HG03103 (cell line): ENCODE results near the gene MACROD2.

Experiments used
- ATAC-seq: cut with Tn5 transposase; IDR thresholded peaks from one replicate; pipeline ENCODE4 v1.9.1; 2021; ENCODE audit warnings: low read depth; ENCODE audit not compliant: unreplicated experiment

Gene MACROD2

GRCh38 chr20:15205719-15206118 lies 1210.4 kb downstream of the MACROD2 start:
- no peak for ATAC-seq

GRCh38 chr20:15209537-15209936 lies 1214.2 kb downstream of the MACROD2 start:
- no peak for ATAC-seq

DNA sequence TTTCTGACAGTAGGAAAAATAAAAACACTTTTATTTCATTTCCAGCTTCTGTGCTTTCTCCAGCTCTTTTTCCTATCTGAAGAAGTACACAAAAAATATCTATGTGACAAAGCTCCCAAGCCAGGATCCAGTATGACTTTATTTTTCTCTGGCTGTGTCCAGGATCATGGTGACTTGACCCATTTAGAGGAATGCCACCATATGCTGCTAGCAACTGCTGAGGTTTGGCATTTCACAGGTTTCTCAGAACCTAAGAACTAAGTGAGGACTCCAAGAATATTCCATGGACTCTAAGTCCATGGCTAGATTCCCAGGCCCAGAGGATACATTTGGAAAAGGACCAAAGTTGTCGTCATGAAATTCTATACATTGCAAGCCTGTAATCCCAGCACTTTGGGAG lies 1218.7 kb downstream of the MACROD2 start:
- ATAC-seq, result no peak

DNA sequence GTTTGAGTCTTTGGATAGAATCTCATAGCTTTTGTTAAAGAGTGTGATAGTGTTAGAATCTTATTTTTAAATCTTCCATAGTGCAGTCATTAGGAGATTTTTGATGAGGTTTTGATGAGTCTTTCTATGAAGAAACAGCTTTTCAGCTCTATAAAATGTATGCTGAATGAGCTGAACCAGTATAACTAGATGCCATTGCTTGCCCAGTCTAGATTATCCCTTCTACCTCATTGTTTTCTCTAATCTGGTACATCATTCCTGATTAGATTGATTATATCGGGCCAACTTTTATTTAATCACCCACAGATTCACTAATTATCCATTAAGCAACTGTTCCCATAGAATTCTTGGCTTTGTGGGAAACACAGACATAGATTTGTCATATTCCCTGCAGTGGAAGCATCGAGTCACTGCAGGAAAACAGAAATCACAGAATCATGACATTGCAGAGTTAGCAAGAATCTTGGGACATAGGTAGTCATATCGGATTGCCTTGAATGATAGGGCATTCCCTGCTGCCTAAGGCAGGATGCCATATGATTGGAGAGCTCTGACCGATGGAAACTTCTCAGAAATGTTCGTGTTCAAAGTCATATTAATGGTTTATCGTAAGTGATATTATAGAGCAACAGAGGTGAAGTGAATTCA lies 1224.8 kb downstream of the MACROD2 start:
- no peak for ATAC-seq

DNA sequence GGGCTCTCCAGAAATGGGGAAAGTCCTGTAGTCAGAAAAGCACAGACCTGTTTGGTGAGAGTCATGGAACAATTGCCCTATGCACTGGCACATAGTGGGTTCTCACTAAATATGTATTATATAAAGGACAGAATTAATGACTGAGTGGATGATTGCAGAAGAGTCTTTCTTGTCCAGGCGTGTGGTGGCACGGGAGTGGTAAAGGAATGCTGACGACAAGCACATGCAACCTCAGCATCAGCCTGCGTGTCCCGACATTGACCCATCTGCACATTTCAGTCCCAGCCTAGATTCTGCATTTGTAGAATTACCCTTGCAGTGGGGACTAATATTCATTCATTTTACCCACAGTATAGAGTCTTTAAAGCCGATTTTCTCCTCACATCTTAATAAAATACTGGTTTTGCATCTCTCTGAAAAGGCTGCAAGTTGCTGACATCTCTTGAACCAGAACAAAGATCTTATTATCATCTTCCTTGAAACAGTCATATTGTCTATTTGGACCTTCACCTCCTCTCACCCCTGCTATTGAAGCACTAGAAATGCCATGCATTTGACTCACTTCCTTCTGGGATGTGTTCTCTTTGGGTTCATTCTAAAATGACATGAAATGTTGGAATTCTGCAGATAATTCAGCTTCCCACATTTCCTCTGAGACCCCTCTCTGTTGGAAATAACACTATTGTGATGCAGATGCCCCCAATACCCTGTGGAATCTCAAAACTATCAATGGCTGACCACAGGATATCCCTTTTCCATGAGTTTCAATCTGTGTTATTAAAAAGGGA lies 1225.7 kb downstream of the MACROD2 start:
- ATAC-seq, result no peak

- no peak for ATAC-seq
These were observed 1227.4 kb downstream of the MACROD2 start for GRCh38 chr20:15222502-15223330.

DNA sequence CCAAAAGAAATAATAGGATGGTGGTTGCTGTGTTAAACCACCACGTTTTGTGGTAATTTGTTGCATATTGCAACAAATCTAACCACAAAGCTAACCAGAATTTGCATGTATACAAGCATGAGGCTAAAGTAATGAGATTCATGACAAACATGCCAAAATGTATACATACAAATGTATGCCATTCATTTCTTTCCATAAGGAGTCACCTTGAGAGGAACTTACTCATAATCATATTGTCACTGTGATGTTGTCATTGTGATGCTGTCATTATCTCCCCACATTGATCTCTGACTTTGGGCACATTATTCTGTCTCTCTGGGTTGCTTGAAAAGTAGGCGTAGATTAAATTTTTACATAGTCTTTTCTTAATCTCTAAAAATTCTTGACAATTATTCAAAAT lies 1228.9 kb downstream of the MACROD2 start:
- ATAC-seq, result no peak

GRCh38 chr20:15227102-15227501 lies 1231.8 kb downstream of the MACROD2 start:
- ATAC-seq, result no peak

DNA sequence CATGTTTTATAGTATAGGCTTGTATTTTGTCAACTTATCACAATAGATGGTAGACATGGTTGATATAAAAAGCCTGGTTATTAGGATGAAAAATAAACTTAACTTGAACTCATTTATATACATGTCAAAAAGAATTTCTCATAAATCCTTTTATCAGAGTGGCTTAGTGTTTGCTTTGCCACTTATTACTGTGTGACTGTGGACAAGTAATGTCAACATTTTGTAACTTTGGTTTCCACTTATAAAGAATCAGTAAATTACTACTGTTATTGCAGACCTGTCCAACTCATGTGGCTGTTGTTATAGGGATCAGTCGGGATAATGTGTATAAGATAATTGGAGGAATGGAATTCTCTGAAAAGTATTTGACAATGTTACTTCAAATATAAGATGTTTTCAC lies 1236.9 kb downstream of the MACROD2 start:
- no peak for ATAC-seq

DNA sequence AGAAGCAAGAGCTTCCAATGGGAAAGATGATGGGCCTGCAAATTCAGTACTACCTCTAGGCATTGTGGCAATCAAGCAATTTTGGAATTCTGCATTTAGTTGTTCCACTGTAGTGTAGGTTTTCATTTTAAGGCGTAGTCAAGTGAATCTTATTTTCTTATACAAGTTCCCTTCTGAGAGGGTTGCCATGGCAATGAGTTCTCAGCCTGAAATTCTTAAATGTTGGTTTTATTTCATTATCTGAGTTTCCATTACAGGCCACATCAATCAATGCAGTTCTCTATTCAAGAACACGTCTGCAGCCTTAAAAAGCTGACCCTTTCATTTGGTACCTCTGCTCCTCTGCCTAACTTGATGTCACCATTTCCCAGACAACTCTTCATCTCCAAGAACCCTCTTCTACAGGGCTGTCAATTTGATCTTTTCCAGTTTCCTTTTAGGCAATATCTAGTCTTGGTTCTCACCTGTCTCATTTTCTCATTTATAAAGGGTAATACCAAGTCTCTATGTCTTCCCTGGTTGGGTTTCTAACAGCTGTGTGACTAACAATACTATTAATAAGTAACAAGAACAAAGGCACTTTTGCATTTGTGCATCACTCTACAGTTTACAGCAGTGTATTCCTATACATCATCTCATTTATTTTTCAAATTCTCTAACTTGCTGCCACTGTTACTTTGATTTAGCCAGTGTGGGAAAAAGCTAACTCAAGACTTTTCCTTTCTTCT lies 1240.3 kb downstream of the MACROD2 start:
- no peak for ATAC-seq

DNA sequence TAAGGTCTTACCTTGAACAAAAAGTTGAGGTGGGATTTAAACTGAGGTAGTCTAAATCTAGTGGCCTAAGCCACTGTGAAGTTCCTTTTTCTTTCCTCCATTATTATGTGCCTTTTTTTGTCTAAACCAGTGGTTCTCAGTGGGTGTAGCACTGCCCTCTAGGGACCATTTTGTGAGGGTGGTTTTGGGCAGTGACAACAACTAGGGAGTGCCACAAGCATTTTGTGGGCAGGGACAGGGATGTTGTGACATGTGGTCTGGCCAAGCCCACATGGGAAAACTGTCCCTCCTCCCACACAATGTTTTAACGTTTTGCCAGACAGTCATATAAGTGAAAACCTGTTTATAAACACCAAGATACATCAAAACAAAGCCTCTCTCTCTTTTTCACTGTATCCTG lies 1241.5 kb downstream of the MACROD2 start:
- no peak for ATAC-seq

GRCh38 chr20:15239542-15240206 lies 1244.4 kb downstream of the MACROD2 start:
- no peak for ATAC-seq

DNA sequence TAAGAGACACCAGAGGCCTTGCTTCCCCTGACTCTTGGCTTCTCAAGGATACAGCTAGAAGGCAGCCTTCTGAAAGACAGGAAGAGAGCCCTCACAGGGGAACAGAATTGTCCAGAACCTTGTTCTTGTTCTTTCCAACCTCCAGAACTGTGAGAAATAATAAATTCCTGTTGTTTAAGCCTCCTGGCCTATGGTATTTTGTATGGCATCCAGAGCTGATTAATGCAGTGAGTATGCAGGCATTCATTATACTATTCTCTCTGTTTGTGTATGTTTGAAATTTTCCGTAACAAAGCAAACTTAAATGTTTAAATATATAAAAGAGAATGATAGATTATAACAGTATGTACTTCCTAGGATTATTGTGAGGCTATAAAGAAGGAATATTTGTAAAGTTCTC lies 1245.5 kb downstream of the MACROD2 start:
- no peak for ATAC-seq

DNA sequence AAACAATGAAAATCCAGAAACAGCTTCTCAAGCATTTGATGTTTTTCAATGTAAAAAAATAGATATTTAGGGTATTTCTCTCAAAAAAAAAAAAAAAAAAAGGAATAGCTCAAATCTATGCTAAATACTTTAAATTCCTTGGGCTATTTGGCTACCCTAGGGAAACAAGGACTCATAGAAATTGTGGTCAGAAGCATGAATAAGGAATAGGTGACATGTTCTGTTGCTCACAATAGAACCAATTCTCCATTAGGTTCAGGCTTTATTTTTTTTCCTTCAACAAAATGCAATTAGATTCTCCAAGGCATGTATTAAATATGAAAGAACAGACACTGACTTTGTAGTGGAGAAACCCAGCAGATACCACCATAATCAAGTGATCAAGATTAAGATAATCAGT lies 1246.4 kb downstream of the MACROD2 start:
- no peak for ATAC-seq

DNA sequence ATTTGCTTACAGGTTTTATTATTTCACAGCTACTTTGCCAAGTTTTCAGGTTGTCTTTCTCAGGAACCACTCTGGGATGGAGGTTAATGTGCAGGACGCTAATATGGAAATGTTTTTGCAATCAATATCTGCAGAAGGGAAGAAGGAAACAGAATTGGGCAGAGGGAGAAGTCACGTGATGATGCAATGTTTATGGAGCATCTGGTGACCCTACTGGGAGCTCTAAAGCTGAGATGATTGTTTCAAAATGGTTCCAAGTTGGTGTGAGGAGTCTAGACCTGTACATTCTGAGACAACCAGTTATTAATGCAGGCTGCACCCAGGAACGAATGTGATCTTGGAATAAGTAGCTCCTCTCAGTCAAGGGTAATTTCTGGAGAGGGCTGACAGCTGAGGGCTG lies 1247.5 kb downstream of the MACROD2 start:
- ATAC-seq, result no peak

GRCh38 chr20:15245896-15246295 lies 1250.6 kb downstream of the MACROD2 start:
- no peak for ATAC-seq

- peak; percentile 84 for ATAC-seq
These were observed 1253.5 kb downstream of the MACROD2 start for GRCh38 chr20:15248618-15249395.

DNA sequence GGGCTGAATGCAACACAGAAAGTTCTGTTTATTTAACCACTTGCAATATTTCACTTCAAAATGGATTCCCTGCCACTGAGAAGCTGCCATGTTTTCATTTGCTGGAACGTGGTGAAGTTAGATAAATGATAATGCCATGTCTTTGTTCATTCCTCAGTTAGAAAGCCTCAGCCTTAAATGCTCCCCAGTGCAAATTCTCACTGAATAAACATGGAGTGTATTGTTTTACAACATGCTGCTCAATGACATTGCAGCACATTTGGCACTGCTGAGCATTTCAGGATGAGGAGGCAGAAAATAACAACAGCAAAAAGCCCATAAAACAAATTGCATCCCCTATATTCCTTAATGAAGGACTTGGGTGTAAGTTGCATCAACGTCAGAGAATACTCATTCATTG lies 1255.9 kb downstream of the MACROD2 start:
- ATAC-seq, result no peak

DNA sequence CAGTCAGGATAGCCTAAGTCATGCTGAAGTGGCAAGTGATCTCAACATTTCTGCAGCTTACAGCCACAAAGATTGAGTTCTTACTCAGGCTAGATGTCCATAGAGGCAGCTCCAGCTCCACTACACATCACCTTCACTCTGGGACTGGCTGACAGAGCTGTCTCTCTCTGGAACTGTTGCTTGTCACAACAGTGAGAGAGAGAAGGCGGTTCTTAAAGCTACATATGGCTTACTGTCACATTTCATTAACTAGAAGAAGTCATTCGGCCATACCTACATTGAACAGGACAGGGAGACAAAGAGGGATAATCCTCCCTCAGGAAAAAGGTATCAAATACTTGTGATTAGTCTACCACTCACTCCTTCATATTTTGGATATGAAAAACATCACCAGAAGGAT lies 1257.0 kb downstream of the MACROD2 start:
- no peak for ATAC-seq
